Fibroblast of skin of left biceps (primary cell): ENCODE results near the gene RSAD1.
A peak's percentile ranks its signal among the peaks of the same experiment; 100 is the strongest.

Source experiments
- DNase-seq, 2 experiments: peaks; one replicate each; pipeline ENCODE4 v3.0.0-alpha.2; 2013; ENCODE audit warnings: low read depth in 2 of 2

RSAD1 gene

DNA sequence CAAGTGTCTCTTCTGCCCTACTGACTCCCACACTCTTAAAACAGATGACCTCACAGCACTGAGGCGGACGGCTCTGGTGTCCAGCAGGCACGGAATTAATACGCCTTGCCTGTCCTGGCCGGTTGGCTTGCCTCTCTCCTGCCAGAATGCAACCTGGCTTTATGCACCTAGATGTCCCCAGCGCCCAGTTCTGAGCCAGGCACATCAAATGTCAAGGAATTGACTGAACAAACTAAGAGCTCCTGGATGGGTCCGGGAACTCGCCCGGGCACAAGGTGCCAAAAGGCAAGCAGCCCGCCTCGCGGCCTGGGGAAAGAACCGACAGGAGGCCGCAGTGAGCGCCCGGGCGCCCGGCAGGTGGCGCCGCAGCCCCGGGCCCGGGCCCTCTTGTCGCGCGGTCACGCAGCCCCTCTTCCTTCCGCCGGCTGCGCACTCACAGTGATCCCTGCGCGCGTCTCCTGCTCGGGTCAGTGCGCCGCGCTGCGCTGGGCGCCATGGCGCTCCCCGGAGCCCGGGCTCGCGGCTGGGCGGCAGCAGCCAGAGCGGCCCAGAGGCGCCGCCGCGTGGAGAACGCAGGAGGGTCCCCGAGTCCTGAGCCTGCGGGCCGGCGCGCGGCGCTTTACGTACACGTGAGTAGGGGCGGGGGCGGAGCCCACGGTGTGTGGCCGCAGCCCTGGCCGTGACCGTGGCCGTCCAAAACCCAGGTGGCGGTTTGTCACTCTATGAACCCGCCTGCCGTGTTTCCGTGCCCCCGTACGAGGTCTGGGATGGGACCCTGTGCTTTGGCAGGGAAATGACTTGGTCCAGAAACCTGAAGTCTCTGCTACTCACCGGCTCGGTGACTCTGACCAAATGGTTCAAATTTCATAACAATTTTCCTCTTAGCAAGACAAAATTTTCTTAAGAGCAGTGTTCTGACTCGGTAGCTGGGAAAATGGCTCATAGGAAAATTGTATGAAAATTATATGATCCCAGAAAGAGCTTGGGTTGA, at the start of gene RSAD1:
Gene RSAD1 (plus strand): TSS at position 470 of the 991 bp plus-strand sequence. CDS start 25 bp downstream, at position 495.
- peak; percentile 69 to 72 for DNase-seq

DNA sequence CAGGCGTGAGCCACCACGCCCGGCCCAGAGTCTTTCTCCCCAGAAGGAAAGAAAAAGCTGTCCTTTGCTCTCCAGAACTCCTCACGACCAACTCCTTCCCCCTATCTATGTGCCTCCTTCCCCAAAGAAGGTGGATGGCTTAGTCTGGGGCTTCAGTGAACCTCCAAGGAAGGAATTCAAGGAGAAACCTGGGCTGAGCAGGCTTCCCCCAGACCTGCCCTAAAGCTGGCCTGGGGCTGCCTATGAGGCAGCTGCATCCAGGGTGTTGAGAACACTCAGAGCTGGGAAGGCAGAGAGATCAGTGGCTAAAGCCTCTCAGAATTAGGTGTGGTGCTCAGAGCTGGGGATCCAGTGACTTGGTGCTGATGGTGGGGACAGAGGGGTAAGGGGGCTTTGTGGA, 48.9 kb upstream of the RSAD1 start:
- no peak for DNase-seq

DNA sequence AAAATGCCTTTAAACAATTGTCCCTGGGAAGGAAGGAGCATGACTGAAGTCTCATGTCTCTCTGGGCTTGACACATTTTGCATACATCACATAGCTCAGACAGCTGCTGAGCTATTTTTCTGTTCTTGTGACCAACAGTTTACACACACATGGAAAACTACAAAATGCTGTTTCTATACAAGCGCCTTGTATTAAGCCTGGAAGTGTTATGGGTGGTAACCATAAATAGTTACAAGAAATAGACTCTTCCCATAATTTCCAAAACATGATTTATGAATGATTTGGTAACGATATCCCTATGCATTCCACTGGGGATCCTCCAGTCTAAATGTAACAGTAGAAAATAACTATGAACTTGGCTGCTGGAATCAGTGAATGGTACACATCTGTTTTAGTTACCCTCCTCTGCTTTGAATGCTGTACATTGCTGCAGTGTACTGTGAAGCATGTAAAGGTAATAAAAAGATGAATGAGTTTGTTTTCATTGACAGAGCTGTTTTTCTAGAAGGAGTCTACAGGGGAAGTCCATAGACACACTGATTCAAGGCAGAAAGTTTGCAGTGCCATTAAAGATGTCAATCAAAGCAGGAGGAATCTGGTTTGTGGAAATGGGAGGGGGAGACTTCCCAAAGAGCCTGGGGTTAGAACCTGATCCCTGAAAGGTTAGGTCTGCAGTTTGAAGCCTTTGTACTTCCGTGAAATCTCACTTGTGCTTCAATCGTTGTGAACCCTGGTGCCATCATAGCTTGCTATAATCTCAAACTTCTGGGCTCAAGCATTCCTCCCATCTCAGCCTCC, 47.6 kb upstream of the RSAD1 start:
- DNase-seq, result no peak

DNA sequence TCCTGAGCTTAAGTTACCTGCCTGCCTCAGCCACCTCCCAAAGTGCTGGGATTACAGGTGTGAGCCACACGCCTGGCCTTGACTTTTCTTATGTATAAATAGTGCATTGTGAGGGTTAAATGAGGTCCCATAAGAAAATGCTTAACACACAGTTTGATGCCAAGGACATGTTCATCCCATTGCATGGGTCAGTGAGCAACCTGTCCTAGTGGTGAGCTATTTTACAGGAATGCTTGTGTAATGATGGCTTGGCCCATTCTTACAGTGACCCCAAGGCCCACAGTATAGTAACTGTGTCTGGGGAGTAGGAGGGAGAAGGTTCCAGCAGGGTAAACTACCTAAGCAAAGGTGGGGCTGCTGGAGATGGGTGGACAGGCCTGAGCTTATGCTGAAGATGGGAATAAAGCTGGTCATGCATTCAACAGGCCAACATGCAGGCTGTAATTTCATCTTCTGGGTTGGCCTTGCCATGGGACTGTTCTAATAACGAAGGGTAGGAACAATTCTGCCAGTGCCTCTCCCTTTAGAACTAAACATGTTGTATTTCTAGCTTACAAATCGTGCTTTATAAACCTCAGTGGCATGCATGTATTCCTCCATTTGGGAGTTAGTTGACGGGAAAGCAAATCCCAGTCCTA, 46.4 kb upstream of the RSAD1 start:
- no peak for DNase-seq

DNA sequence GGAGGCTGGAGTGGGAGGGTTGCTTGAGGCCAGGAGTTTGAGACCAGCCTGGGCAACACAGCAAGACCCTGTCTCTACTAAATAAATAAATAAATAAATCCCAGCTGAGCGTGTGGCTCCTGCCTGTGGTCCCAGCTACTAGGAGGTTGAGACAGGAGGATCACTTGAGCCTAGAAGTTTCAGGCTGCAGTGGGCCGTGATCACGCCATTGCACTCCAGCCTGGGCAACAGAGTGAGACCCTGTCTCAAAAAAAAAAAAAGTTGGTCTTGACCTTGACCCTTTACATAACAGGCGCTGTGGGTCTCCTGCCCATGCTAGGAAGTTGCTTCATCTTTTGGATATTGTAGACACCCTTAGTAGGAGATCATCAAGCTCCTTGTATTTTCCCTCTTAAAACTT, 41.3 kb upstream of the RSAD1 start:
- no peak for DNase-seq

DNA sequence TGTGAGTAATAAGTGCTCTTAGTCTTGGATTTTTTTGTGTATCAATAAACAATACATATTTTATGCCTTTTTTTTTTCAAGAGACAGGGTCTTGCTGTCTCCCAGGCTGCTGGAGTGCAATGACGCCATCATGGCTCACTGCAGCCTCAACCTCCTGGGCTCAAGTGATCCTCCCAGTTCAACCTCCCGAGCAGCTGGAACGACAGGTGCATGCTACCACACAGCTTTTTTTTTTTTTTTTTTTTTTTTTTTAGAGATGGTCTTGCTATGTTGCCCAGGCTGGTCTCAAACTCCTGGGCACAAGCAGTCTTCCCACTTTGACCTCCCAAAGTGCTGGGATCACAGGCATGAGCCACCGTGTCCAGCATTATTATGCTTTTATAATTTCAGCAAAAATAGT, 39.7 kb upstream of the RSAD1 start:
- DNase-seq, result no peak

DNA sequence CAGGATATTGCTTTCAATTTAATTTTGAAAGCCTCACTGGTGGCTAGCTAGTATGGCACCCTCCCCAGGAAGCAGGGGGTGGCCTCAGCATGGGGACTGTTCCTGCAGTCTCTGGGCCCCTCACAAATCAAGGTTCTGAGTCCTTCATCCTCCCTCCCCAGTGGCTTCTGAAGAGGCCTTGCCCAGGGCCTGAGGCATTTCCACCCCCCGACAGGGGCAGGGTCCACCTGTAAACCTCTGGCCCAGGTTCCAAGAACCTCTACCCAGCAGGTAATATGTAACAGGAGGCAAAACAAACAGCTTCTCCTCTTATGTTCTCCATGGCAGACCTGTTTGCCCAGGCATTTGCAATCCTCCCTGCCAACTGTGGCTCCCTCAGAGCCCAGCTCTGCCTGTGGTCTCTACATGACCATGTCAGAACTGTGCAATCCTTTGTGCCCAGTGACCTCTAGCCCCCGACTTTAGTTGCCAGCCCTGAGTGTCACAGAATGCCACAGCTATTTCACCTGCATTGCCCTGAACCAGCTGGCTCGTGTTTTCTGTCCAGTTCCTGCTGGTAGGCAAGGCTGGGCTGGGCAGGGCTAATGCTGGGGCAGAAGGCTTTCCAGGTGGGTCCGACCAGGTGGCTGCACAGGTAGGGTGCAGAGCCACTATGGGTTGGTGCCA, 38.4 kb upstream of the RSAD1 start:
- no peak for DNase-seq

DNA sequence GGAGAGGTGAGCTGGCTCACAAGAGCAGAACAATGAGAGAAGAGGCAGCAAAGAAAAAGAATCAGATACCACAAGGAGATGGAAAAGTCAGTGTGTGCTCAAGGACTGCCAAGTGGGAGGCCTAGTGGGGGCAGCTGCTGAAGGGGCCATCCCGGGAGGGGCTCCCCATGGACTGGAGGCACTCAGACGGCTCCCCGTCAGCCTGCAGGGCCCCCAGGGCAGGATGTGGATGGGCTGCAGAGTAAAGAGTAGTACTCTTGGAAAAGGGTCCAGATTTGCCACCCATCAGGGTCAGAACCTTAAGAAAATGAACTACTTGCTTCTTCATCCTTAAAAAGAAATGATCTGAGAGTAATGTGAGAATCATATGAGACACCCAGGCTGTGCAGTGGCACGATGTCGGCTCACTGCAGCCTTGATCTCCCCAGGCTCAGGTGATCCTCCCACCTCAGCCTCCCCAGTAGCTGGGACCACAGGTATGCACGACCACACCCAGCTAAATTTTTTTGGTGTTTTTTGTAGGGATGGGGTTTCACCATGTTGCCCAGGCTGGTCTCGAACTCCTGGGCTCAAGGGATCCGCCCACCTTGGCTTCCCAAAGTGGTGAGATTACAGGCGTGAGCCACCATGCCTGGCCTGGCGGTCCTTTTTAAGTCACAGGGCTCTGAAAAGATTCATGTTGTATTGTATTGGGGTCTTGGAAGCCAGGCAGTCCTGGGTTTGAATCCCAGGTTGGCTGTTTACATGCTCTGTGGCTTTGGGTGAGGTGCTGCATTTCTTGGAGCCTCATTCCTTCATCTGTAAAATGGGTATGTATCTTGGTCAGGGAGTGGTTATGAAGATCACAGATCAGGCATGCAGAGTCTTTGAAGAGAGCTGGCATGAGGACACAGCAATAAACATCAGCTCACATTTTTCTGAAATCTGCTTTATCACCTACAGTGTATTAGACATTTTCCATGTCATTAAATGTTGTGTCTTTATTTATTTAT, 37.5 kb upstream of the RSAD1 start:
- no peak for DNase-seq

DNA sequence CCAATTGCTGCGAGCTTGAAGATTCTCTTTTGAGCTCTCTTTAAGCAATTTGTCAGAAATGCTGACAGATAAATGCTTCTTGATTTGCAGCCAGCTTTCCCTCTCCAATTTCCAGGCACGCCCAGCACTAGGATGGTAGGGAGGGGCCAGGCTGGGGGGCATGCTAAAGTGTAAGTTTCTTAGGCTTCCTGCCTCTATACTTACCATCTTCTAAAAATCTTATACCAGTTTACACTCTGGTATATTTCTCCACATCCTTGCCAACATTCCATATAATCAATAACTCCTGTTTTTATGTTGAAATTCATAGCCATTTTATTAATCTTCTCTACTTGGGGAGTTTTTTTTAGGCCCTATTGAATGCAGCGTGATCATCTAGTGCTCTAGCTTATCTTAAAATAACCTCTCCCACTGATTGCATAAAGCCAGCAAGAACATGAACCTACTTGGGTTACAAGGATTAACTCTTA, 35.1 kb upstream of the RSAD1 start:
- DNase-seq, result no peak

DNA sequence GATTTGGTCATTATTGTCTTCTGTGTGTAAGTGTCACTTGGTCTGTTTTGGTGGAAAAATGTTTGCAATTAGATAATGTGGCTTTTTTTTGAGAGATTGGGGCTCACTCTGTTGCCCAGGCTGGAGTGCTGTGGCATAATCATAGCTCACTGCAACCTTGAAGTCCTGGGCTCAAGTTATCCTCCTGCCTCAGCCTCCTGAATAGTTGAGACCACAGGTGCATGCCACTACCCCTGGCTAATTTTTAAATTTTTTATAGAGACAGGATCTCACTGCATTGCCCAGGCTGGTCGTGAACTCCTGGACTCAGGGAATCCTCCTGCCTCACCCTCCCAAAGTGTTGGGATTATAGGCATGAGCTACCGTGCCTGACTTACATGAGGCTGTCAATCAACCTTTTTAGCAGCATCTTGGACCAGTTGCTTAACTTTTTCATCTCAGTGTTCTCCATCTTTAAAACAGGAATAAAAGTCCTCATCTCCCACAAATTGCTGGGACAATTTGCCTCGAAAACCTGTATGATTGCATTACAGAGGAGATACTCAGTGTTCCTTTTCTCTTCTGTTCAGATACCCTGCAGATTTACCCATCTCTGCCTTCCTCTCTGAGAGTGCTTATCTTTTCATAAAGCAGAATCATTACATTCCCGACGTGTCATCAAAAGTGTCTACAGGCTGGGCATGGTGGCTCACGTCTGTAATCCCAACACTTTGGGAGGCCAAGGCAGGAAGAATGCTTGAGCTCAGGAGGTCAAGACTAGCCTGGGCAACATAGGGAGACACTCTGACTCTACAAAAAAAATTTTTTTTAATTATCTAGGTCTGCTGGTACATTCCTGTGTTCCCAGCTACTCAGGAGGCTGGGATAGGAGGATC, 33.6 kb upstream of the RSAD1 start:
- DNase-seq, result no peak

DNA sequence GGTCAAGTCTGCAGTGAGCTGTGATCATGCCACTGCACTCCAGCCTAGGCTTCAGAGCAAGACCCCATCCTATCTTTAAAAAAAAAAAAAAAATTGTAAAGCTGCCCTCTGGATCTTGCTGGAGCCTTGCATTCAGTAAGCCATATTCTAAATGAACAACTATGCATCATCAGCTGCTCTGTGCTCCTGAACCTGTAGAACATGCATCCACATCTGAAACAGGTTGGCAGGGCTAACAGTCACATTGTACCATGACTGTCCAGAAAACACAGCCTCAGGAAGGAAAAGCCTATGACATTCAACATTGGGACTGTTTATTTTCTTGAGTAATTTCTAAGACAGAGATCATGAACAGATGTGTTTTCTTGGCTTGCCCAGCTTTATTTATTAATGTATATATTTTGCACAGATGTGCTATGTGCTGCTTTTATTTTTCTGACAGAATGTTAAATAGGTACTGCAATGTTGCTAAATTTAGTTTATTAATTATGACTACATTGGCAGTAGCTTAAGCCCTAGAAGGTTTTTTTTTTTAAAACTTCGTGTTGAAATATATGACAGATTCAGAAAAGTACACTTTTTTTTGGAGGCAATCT, 32.8 kb upstream of the RSAD1 start:
- no peak for DNase-seq

DNA sequence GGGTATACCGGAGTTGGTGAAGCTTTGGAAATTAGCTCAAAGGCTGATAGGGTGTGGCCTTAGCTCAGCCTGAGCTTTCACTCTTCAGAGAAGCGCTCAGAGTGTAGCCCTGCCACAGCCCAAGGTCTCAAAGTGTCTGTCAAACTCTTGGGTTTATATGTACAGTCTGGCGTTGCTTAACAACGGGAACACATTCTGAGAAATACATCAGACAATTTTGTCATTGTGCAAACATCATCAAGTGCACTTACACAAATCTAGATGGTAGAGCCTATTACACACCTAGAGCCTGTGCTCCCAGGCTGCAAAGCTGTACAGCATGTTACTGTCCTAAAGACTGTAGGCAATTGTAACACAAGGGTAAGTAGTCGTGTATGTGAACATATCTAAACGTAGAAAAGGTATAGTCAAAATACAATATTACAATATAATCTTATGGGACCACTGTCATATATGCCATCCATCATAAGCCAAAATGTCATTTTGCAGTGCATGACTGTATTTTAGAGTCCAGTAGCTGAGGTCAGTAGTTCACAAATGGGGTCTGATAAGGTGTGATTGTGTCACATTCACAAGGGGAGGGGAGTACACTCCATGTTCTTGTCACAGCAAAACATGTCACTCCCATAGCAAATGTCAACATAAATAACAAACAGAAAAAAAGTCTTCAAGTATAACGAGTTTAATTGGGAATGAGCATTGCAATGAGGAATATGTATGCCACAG, 30.6 kb upstream of the RSAD1 start:
- DNase-seq, result no peak

DNA sequence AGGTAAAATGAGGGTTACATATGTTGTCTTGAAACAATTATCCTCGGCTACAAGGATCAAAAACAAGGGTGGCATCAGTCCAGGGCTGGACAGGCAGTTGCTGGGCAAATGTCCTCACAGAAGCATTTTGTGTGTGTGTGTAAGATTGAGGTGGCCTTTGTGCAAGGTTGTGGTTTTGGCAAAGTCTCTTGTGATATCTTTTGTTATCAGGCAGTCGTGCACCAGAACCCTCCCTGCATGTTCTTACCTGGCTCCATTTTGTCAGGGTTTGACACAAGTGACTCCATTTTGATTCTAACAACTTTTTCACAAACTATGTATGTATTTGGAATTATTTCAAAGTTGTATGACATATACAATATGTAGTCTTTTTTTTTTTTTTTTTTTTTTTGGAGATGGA, 30.0 kb upstream of the RSAD1 start:
- DNase-seq, result no peak

DNA sequence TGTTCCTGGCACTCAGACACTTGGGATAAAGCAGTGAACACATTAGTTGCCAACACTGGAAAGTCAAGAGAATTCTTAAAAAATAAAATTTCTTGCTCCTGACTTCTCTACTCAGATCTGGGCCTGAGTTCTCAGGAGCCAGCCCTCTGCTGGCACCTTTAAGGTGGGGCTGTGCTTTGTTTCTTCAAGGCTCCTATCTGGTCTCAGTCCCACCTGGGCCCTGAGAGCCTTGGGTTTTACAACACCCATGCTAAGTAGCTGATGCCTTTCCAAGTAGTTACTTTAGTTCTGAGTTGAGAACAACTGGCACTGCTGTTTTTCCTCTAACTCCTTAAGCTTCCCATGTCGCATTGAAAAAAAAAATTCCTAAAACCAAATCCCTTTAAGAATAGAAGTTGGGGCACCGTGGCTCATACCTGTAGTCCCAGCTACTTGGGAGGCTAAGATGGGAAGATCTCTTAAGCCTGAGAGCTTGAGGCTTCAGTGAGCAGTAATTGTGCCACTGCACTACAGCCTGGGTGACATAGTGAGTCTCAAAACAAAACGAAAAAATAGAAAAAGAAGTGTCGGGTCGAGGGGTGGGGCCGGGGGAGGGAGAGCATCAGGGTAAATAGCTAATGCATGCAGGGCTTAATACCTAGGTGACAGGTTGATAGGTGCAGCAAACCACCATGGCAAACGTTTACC, 26.6 kb upstream of the RSAD1 start:
- no peak for DNase-seq

DNA sequence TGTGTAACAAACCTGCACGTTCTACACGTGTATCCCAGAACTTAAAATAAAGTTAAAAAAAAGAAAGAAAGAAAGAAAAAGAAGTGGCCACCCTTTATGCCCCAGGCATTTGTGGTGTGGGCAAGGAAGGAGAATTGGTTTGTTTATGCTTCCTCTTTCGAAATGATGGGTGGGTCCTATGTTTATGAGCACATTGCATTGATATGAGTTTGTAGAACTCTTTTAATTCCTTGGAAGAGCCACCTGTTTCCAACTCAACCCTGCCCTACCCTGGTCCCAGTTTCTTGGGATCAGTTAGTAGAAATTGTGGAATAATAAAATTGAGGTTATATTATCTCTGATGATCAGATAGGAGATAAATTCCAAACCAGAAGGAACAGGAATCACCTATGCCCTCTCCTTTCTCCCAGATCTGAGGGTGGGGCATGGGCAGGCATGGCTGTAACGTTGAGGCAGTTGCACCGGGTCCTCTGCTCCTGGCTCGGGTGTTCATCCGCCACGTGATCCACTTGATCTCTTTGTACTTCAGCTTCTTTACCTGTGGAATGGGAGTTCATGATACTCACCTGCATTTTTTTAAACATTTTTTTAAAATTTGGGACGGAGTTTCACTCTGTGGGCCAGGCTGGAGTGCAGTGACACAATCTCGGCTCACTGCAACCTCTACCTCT, 25.9 kb upstream of the RSAD1 start:
- DNase-seq, result no peak

DNA sequence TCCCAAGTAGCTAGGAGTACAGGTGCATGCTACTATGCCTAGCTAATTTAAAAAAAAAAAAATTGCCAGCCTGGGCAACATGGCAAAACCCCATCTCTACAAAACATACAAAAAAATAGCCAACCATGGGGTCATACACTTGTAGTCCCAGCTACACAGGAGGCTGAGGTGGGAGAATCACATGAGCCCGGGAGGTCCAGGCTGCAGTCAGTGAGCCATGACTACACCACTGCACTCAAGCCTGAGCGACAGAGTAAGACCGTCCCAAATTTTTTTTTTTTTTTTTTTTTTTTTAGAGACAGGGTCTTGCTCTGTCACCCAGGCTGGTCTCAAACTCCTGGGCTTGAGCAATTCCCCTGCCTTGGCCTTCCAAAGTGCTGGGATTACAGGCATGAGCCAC, 24.8 kb upstream of the RSAD1 start:
- no peak for DNase-seq

DNA sequence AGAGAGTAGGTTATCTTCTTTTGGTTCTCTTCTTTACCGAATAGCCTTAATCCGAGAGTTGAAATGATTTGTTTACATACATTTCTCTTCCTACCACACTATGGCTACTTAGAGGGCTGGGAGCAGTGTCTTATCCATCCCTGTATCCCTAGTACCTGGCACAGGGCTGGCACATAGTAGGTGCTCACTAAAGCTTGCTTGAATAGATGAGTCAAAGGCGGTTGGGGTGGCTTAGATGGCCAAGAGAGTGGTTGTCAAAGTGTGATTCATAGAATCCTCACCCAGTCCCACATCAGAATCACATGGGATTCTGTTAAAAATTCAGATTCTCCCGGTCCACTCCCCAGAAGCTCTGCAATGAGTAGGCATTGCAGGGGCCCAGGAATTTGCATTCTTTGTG, 21.0 kb upstream of the RSAD1 start:
- no peak for DNase-seq
